Liver (tissue), 9 donors: Measurements from ENCODE around the gene AP3B1. TPM values are rescaled to one million over a fixed set of nuclear protein-coding genes. Genes with fewer than 3 reads are reported as not detected.

Source experiments
- DNase-seq: peaks from one replicate; pipeline ENCODE4 v3.0.0-alpha.2; 2017; ENCODE audit warnings: low spot score
- H3K27ac ChIP-seq, 2 donors: one replicate each; pipeline ENCODE4 v1.7.0; 2013; ENCODE audit warnings: inconsistent platforms in 2 of 2, low read length in 2 of 2, control low read depth in 1 of 2, low read depth in 1 of 2, mild to moderate bottlenecking in 1 of 2
- H3K27me3 ChIP-seq, 4 donors: one replicate each; pipeline versions ENCODE4 v1.6.1 to v1.7.0; 2013; ENCODE audit warnings: low read length in 3 of 4, inconsistent platforms in 1 of 4, mild to moderate bottlenecking in 1 of 4, moderate library complexity in 1 of 4; ENCODE audit not compliant: control insufficient read depth in 4 of 4, insufficient read depth in 4 of 4
- H3K36me3 ChIP-seq, 4 donors: one replicate each; pipeline versions ENCODE4 v1.6.1 to v1.7.0; 2013; ENCODE audit warnings: low read length in 3 of 4, mild to moderate bottlenecking in 3 of 4, low read depth in 1 of 4, moderate library complexity in 1 of 4; ENCODE audit not compliant: control insufficient read depth in 4 of 4, insufficient read depth in 3 of 4
- H3K4me1 ChIP-seq, 4 donors: one replicate each; pipeline versions ENCODE4 v1.6.1 to v1.7.0; 2013; ENCODE audit warnings: low read length in 3 of 4, mild to moderate bottlenecking in 3 of 4, moderate library complexity in 1 of 4; ENCODE audit not compliant: control insufficient read depth in 4 of 4, insufficient read depth in 4 of 4
- H3K4me3 ChIP-seq, 3 donors: one replicate each; pipeline versions ENCODE4 v1.6.1 to v1.7.0; 2013; ENCODE audit warnings: low read length in 3 of 3, control low read depth in 1 of 3, low read depth in 1 of 3, mild to moderate bottlenecking in 1 of 3
- H3K9ac ChIP-seq, 2 donors: one replicate each; pipeline ENCODE4 v1.7.0; 2013; ENCODE audit warnings: low read length in 2 of 2, mild to moderate bottlenecking in 2 of 2, moderate library complexity in 2 of 2, control low read depth in 1 of 2, low read depth in 1 of 2
- H3K9me3 ChIP-seq, 4 donors: one replicate each; pipeline versions ENCODE4 v1.6.1 to v1.7.0; 2013; ENCODE audit warnings: low read length in 3 of 4; ENCODE audit not compliant: control insufficient read depth in 4 of 4
- CTCF ChIP-seq: fragments of 150-350 bp; IDR thresholded peaks from 2 replicates; pipeline ENCODE4 v1.5.1; 2017; ENCODE audit warnings: improper control_type of control experiment, low read depth, low read length; ENCODE audit not compliant: missing input control
- FOXA1 ChIP-seq: IDR thresholded peaks from 2 replicates; pipeline ENCODE4 v1.6.1; 2016; ENCODE audit warnings: antibody characterized with exemption
- FOXA2 ChIP-seq: IDR thresholded peaks from 2 replicates; pipeline ENCODE4 v1.6.1; 2016; ENCODE audit warnings: antibody characterized with exemption
- GABPA ChIP-seq, 2 donors: IDR thresholded peaks in 1 of 2; conservative IDR thresholded peaks in 1 of 2; 2 replicates each; pipeline ENCODE4 v1.6.1; 2016; ENCODE audit warnings: antibody characterized with exemption in 2 of 2, mild to moderate bottlenecking in 1 of 2, moderate library complexity in 1 of 2
- HNF4G ChIP-seq: IDR thresholded peaks from 2 replicates; pipeline ENCODE4 v1.6.1; 2016; ENCODE audit warnings: antibody characterized with exemption
- RAD21 ChIP-seq, 2 donors: IDR thresholded peaks; 2 replicates each; pipeline ENCODE4 v1.6.1; 2016; ENCODE audit warnings: antibody characterized with exemption in 2 of 2, mild to moderate bottlenecking in 2 of 2
- REST ChIP-seq: IDR thresholded peaks from 2 replicates; pipeline ENCODE4 v1.6.1; 2016; ENCODE audit warnings: antibody characterized with exemption, mild to moderate bottlenecking
- TAF1 ChIP-seq: conservative IDR thresholded peaks from 2 replicates; pipeline ENCODE4 v1.6.1; 2016; ENCODE audit warnings: antibody characterized with exemption, mild to moderate bottlenecking
- WGBS: extraction: QIAGEN DNeasy Blood & Tissue Kit; methylation state at CpG from one replicate; pipeline ENCODE4 v1.1.7; 2013; 5-methylcytosine and 5-hydroxymethylcytosine counted together
- polyA plus RNA-seq, 2 donors: library from polyadenylated mRNA; stranded (reverse) in 1 of 2; unstranded in 1 of 2; fragments of 200-250 nt in 1 of 2; fragments of >200 nt in 1 of 2; fragmentation: Nextera tagmentation in 1 of 2; extraction: Ambion mirVana in 1 of 2; gene quantifications; one replicate each; pipeline versions ENCODE4 v1.2.1 to v1.2.3, GENCODE V29; 2013 to 2015
- total RNA-seq, 2 donors: library from RNA; depleted of rRNA; stranded (reverse); fragments of >200 nt; gene quantifications; one replicate each; pipeline ENCODE4 v1.2.3, GENCODE V29; 2014
- donor health status: healthy.
- donor health status: healthy.
- donor health status: healthy.
- donor health status: healthy.
- donor health status: healthy.

AP3B1 gene
- total and polyA plus RNA-seq, 4 donors: 8.2 to 23.1 (median 14.4) TPM

DNA sequence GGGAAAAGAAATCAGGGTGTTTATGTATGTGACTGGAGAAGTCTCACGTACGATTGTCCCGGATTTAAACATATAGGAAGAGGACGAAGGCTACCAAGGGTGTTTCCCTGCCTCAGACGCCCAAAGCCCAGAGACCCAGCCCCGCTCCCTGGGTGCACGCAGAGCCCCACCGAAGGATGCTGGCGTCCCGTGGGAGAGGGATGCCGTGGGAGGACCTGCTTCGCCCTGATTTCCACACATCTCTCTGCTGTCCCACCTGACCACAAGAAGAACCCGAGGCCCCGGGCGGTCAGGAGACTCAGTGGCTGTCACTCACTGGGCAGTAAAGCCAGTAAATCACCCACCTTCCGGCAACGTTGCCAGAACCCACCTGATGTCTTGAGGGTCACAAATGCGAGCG, 306.5 kb downstream of the AP3B1 start:
- H3K27me3 ChIP-seq: no peaks in the 10 kb centered on the region
- no peak for DNase-seq
- 93% methylated on average over 19 of the region's 19 CpGs for WGBS
- H3K4me1 ChIP-seq: no peaks in the 10 kb centered on the region
- no peak overlapping the region for H3K9ac ChIP-seq
- H3K9me3 ChIP-seq: no peaks in the 10 kb centered on the region
- no peak overlapping the region for H3K27ac ChIP-seq
- no peak overlapping the region for H3K4me3 ChIP-seq
- H3K36me3 ChIP-seq: no peaks in the 10 kb centered on the region
- TF ChIP-seq FOXA1 (no peak), RAD21 (IDR thresholded peaks at IDR 0.05) (no peak), FOXA2 (no peak), HNF4G (no peak)

DNA sequence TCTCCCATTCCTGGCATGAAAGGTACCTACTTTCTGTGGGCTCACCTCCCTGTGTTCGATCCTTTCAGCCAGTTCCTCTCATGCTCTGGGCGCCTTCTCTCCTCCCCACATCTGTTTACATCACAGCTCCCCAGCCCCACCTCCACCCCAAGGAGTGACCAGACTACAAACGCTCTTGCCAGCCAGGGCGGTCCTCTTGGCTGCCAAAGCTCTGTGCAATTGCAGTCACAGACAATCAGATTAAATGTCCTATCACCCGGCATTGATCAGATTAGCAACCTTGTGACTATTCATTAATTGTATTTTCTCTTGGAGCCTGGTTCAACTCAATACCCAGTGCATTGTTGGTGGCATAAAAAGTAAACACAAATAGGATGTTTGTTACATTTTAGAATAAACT, 307.2 kb downstream of the AP3B1 start:
- no peaks in the 10 kb centered on the region for H3K9me3 ChIP-seq
- 78% methylated on average over 5 of the region's 5 CpGs for WGBS

More for the DNA sequence above, 307.2 kb downstream of the AP3B1 start:
- Histone ChIP-seq H3K27ac (no peak overlapping the region), H3K36me3 (no peaks in the 10 kb centered on the region), H3K4me1 (no peaks in the 10 kb centered on the region), H3K9ac (no peak overlapping the region), H3K4me3 (no peak overlapping the region), H3K27me3 (no peaks in the 10 kb centered on the region)
- TF ChIP-seq FOXA2: no peak
- TF ChIP-seq REST: no peak
- no peak for TF ChIP-seq CTCF
- TF ChIP-seq GABPA (IDR thresholded peaks at IDR 0.05 in 1 of 2, conservative IDR thresholded peaks at IDR 0.05 in 1 of 2): no peak
- no peak for TF ChIP-seq TAF1
- DNase-seq: no peak
